Breast epithelium (tissue), 3 donors: ENCODE data around the gene CFAP97D2.
"Not testable (repeated sequence)": the region's sequence is repeated elsewhere in the genome, so short reads cannot be mapped to it uniquely, and the experiment has no call there.

Source experiments
- CTCF ChIP-seq, 3 donors: fragments of 450-650 bp; IDR thresholded peaks; one replicate each; pipeline ENCODE4 v1.5.1; 2016 to 2017; ENCODE audit warnings: antibody characterized with exemption in 3 of 3, mild to moderate bottlenecking in 3 of 3, moderate library complexity in 3 of 3
- POLR2A ChIP-seq: fragments of 450-650 bp; IDR thresholded peaks from one replicate; pipeline ENCODE4 v1.6.1; 2016; ENCODE audit warnings: antibody characterized with exemption, mild to moderate bottlenecking, moderate library complexity
- POLR2AphosphoS5 ChIP-seq, 3 donors: sonication (generic); formaldehyde crosslinking; IDR thresholded peaks; one replicate each; pipeline ENCODE4 v1.6.1; 2017; ENCODE audit warnings: antibody characterized with exemption in 3 of 3

GRCh38 chr13:114158869-114159666 lies 20.0 kb upstream of the CFAP97D2 start:
- TF ChIP-seq CTCF (IDR thresholded peaks at IDR 0.05); POLR2A; POLR2AphosphoS5 (IDR thresholded peaks at IDR 0.05): not testable (repeated sequence)
